ENCODE data around the gene EDAR.

DNA sequence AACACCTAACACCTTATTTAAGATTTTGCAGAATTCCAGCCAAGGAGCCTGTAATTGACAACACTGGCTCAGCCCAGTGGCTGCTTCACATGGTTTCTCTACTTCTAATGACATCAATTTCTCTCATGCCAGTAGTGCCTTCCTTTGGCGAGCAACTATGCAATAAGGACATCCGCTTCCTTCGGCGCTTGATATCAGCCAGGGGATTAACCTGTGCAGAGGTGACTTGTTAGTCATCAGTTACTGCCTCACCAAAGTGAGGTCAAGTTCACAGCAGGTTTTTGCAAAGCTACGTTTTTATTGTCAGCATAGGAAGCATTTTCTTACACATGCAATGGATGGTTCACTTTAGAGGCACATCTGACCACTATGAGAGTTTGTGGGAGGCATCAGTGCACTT, 24.0 kb upstream of the EDAR start:
- TF ChIP-seq, protein P1, sequence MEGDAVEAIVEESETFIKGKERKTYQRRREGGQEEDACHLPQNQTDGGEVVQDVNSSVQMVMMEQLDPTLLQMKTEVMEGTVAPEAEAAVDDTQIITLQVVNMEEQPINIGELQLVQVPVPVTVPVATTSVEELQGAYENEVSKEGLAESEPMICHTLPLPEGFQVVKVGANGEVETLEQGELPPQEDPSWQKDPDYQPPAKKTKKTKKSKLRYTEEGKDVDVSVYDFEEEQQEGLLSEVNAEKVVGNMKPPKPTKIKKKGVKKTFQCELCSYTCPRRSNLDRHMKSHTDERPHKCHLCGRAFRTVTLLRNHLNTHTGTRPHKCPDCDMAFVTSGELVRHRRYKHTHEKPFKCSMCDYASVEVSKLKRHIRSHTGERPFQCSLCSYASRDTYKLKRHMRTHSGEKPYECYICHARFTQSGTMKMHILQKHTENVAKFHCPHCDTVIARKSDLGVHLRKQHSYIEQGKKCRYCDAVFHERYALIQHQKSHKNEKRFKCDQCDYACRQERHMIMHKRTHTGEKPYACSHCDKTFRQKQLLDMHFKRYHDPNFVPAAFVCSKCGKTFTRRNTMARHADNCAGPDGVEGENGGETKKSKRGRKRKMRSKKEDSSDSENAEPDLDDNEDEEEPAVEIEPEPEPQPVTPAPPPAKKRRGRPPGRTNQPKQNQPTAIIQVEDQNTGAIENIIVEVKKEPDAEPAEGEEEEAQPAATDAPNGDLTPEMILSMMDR (optimal IDR thresholded peaks at IDR 0.05 in 1 of 3, IDR thresholded peaks at IDR 0.05 in 1 of 3, conservative IDR thresholded peaks at IDR 0.05 in 1 of 3; ENCODE audit: extremely low read depth in 1 of 3, insufficient read depth in 2 of 3, low read length in 3 of 3), result no peak
- no peak for TF ChIP-seq EZH2 (IDR thresholded peaks at IDR 0.05; ENCODE audit: low read length)
